GM21528 (cell line): ENCODE measurements around the gene TNKS2.
"Not testable (repeated sequence)": the region's sequence is repeated elsewhere in the genome, so short reads cannot be mapped to it uniquely, and the experiment has no call there.

Experiments
- ATAC-seq: cut with Tn5 transposase; IDR thresholded peaks from one replicate; pipeline ENCODE4 v1.9.1; 2021; ENCODE audit warnings: mild to moderate bottlenecking, moderate library complexity; ENCODE audit not compliant: unreplicated experiment, low FRiP score

TNKS2 gene

GRCh38 chr10:91864099-91864498 lies 65.9 kb downstream of the TNKS2 start:
- no peak for ATAC-seq

GRCh38 chr10:91864744-91865143 lies 66.5 kb downstream of the TNKS2 start:
- no peak for ATAC-seq

GRCh38 chr10:91865562-91866081 lies 67.4 kb downstream of the TNKS2 start:
- no peak for ATAC-seq

DNA sequence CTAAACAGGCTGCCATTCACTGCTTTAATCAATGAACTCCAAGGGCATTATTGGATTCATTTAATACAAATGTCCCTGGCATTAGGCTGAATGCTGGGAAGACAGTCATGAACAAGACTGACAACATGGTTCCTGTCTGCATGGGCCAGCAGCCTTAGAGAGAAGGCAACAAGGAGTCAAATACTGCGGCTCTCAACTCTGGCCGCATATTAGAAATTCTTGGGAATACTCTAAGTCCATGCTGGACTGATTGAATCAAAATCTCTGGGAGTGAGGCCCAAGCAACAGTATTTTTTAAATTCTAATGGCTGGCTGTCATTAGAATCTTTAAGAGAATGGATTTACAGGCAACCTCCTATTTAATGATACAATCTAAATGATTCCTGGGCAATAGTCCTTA lies 76.9 kb downstream of the TNKS2 start:
- ATAC-seq, result no peak

GRCh38 chr10:91875779-91876178 lies 77.6 kb downstream of the TNKS2 start:
- ATAC-seq, result no peak

DNA sequence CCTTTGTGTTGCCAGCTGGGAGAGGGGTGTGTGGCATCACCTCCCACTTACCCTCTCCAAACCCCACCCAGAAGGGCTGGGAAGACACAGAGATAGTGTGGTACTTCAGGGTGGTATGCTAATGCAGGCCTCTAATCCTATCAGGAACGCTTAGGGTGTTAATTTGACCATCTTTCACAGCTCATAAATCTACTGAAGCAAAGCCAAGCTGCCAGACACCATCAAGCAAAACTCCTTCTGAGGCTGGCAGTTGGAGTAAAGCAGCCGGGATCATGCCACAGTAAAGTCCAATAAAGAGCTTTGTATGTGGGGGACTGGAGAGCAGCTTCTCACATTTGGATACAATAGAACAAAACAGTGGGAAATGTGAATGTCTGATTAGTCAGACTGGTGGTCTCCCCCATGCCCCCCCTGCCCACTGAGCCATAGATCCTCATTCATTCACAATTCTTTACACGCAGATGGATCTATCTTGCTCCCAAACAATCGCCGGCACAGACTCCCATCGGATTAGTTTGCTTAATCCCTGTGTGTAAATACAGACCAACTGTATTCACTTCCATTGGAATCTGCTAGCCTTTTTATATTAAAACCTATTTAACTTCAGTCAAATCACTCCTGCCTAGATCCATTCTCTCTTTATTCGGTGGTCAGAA lies 81.4 kb downstream of the TNKS2 start:
- ATAC-seq, result no peak

GRCh38 chr10:91880310-91880709 lies 82.1 kb downstream of the TNKS2 start:
- ATAC-seq, result no peak

GRCh38 chr10:91883549-91884444 lies 85.6 kb downstream of the TNKS2 start:
- no peak for ATAC-seq

DNA sequence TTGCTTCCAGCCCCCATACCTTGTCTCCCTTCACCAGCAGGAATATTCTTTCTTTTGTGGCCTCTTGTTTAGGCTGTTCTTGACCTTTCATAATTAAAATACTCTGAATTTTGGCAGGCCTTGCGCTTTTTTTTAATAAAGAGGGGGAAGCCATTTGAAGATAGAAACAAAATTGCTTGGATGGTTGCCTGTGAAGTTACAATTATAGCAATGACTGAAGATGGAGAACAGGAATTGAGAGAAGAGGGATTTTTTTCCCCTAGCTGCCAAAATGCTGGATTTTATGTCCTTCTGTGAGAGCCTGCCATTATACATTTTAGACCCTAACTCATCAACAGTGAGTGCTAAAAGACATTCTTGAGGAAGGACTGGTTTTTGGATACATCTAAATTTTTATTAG lies 86.3 kb downstream of the TNKS2 start:
- no peak for ATAC-seq

DNA sequence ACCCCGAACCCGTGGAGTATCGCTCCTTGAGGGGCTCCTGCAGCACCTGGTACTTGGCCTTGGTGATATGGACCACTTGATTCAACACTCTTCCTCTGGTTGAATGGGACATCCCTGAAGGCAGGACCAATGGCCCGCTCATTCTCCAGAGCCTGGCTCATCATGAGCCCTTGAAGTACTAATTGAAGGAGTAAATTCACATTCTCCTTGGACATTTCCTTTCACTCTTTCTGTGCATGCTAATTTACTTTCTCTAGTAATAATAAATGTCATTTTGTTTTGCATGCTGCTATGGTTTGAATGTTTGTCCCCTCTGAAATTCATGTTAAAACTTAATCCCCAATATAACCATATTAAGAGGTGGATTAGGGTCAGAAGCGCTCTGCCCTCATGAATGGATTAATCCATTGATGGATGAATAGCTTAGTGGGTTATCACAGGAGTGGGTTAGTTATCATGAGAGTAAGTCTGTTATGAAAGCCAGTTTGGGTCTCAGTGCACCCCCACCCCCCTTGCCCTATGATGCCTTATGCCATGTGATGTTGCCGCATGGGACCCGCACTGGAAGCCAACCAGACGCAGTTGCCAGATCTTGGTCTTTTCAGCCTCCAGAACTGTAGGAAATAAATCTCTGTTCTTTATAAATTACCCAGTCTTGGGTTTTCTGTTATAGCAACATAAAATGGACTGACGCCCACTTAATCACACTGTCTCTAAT lies 87.3 kb downstream of the TNKS2 start:
- no peak for ATAC-seq

DNA sequence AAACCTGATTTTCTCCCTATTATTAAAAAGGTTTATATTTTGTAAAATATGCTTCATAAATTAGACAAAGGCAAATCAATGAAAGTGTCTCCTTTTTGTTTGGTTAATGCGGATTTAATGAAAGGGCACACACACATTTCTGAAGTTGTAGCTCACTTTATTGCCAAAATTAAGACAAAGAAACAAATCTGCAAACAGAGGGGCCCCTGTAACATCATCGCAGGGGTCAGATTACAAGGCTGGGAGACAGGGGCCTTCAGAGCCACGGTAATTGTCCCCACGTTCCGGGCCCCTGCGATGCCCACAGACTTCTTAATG lies 88.7 kb downstream of the TNKS2 start:
- ATAC-seq, result no peak

- no peak for ATAC-seq
Observed at GRCh38 chr10:91887272-91888076, 89.2 kb downstream of the TNKS2 start.

DNA sequence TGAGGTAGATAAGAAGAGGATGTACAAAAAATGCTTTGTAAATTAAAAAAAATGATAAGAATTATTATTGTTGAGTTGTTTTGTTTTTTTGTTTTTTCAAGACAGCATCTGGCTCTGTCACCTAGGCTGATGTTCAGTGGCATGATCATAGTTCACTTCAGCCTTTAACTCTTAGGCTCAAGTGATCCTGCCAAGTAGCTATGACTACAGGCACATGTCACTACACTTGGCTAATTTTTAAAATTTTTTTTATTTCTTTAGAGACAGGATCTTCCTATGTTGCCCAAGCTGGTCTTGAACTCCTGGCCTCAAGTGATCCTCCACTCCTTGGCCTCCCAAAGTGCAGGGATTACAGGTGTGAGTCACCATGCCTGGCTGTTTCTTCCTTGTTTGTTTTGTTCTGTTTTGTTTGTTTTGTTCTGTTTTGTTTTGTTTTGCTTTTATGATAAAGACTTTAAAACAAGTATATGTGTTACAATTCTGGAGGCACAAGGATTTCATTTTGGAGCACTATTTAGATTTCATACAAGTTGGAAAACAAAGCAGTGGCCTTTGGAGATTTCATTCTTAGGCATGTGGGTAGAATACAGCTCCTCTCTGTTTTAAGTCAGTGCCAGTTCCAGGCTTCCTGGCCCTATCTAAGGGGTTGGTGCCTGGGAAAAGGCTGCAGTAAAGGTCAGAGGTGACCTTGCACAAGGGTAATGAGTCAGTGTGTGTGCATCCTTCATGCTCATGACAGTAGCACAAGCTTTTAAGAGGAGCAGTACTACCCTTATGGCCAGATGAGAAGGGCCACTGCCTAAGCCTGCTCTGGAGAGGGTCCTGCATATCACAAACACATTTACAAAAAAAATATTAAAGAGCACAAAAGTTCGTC lies 93.1 kb downstream of the TNKS2 start:
- ATAC-seq, result no peak

DNA sequence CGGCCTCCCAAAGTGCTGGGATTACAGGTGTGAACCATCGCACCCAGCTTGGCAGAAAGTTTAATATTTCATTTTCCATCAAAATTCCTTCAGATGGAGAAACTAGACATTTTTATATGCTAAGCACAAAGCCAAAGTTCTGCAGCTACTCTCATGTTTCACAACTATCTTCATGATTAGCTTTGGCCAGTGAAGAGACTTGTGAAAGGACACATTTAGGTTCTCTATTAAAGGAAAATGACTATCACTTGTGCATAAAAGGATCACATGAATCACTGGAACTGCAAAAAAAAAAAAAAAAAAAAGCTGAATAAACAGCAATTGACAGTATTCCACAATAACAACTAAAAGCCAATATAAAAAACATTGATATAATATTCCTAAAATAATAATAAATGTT lies 94.8 kb downstream of the TNKS2 start:
- no peak for ATAC-seq

DNA sequence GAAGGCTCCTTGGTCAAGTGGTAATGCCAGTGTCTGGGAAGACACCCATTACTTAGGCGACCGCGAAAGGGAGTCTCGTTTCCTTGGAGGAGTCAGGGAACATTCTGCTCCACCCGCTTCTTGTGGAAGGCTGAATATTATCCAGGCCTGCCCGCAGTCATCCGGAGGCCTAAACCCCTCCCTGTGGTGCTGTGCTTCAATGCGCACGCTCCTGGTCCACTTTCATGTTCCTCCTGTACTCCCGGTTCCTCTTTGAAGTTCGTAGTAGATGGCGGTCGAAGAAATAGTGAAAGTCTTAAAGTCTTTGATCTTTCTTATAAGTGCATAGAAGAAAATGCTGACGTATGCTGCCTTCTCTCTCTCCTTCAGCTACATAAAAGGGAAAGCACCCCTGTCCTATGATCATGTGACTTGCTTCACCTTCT lies 96.0 kb downstream of the TNKS2 start:
- not testable (repeated sequence) for ATAC-seq

DNA sequence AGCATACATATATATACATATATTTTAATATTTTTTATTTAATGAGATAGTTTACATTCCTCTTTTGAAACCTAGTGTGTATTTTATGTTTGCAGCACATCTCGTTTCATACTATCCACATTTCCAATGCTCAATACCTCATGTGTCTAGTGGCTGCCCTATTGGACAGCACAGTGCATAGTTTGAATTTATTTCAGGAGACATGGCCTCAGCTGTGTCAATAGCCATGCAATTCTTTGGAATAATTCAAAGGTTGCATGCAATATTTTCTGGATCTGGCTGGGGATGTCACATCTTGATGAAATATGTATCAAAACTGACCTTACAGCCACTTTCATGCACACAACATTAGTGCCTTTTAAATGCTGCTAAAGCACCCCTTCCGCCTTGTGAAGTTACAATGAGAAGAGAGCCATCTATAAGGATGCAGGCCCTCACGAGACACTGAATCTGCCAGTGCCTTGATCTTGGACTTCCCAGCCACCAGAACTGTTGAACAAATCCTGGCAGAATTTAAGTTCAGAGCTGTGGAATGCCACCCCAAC lies 98.1 kb downstream of the TNKS2 start:
- no peak for ATAC-seq

DNA sequence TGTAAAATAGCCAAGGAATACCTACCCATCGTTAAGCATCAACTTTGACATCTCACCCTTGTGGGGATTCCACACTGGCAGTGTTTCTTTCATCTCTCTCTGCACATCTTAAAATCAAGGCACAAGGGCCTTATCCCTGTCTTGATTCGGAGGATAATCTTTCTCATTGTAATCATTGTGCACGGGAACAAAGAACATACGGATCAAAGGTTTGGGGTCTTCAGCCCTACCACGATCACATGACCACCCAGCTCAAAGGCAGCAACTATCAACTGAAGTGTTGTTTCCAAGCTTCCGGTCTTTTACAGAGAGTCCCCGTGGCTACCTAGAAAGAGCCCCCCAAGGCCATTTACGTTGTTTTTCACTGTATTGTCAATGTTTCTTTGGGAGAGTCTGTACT lies 99.2 kb downstream of the TNKS2 start:
- no peak for ATAC-seq

- no peak for ATAC-seq
Observed at GRCh38 chr10:91901784-91902677, 103.8 kb downstream of the TNKS2 start.
